ENCODE measurements around the gene VASH1. TPM values are rescaled to one million over a fixed set of nuclear protein-coding genes. Genes with fewer than 3 reads are reported as not detected.

The VASH1 gene
- total RNA-seq, 1 donor from 2014 or later = 18.4 TPM

- DNase-seq (ENCODE audit: low spot score) = no peak
Measured at GRCh38 chr14:76832503-76832988, 71.3 kb downstream of the VASH1 start.

Other genes with a start within 250 kb of the VASH1 start
- 22.2 TPM for gene ANGEL1, start 51.4 kb downstream of the VASH1 start, total RNA-seq
- gene LRRC74A, start 64.9 kb downstream of the VASH1 start, total RNA-seq = not detected